Neural progenitor cell (in vitro differentiated cells): ENCODE measurements around the gene THYN1. TPM values are rescaled to one million over a fixed set of nuclear protein-coding genes. Genes with fewer than 3 reads are reported as not detected.

ENCODE experiments used
- DNase-seq: peaks from one replicate; pipeline ENCODE4 v3.0.0-alpha.2; 2016; ENCODE audit warnings: low spot score
- H2AFZ ChIP-seq: fragments of 200-600 bp; sonication (generic); replicated peaks from 2 replicates; pipeline ENCODE4 v1.6.1; 2016; ENCODE audit warnings: antibody characterized with exemption
- H3F3A ChIP-seq: fragments of 200-600 bp; sonication (generic); 2 replicates; pipeline ENCODE4 v1.6.1; 2016; ENCODE audit warnings: antibody characterized with exemption, low read depth
- H3K27ac ChIP-seq: fragments of 200-600 bp; sonication (generic); 2 replicates; pipeline ENCODE4 v1.5.1; 2016; ENCODE audit warnings: mild to moderate bottlenecking
- H3K27me3 ChIP-seq: fragments of 200-600 bp; sonication (generic); 2 replicates; pipeline ENCODE4 v1.6.1; 2016; ENCODE audit warnings: mild to moderate bottlenecking, moderate library complexity
- H3K36me3 ChIP-seq: fragments of 200-600 bp; sonication (generic); 2 replicates; pipeline ENCODE4 v1.5.1; 2016
- H3K4me1 ChIP-seq: fragments of 200-600 bp; sonication (generic); 2 replicates; pipeline ENCODE4 v1.6.1; 2016; ENCODE audit warnings: mixed run types
- H3K4me2 ChIP-seq: fragments of 200-600 bp; sonication (generic); 2 replicates; pipeline ENCODE4 v1.6.1; 2016
- H3K4me3 ChIP-seq: fragments of 200-600 bp; sonication (generic); 2 replicates; pipeline ENCODE4 v1.5.1; 2016
- H3K79me2 ChIP-seq: fragments of 200-600 bp; sonication (generic); 2 replicates; pipeline ENCODE4 v1.6.1; 2016; ENCODE audit warnings: low read depth
- H3K9ac ChIP-seq: fragments of 200-600 bp; sonication (generic); 2 replicates; pipeline ENCODE4 v1.6.1; 2016
- H3K9me3 ChIP-seq: fragments of 200-600 bp; sonication (generic); 2 replicates; pipeline ENCODE4 v1.5.1; 2016; ENCODE audit warnings: low read depth
- H4K20me1 ChIP-seq: fragments of 200-600 bp; sonication (generic); 2 replicates; pipeline ENCODE4 v1.6.1; 2016; ENCODE audit warnings: low read depth
- H3K27ac Mint-ChIP-seq: 3 replicates; pipeline ENCODE4 v1.8.0; 2021; ENCODE audit warnings: mixed read lengths
- H3K27me3 Mint-ChIP-seq: 2 replicates; pipeline ENCODE4 v1.8.0; 2022; ENCODE audit warnings: low read depth, mild to moderate bottlenecking, inconsistent platforms, moderate library complexity, mixed read lengths; ENCODE audit not compliant: insufficient read depth
- H3K36me3 Mint-ChIP-seq: 3 replicates; pipeline ENCODE4 v1.8.0; 2021; ENCODE audit warnings: mixed read lengths
- H3K4me1 Mint-ChIP-seq: 3 replicates; pipeline ENCODE4 v1.8.0; 2021; ENCODE audit warnings: mixed read lengths
- H3K4me3 Mint-ChIP-seq: 3 replicates; pipeline ENCODE4 v1.8.0; 2021; ENCODE audit warnings: mild to moderate bottlenecking, moderate library complexity, mixed read lengths
- H3K9me3 Mint-ChIP-seq: 3 replicates; pipeline ENCODE4 v1.8.0; 2020; ENCODE audit warnings: mixed read lengths
- CTCF ChIP-seq: fragments of 200-600 bp; sonication (generic); IDR thresholded peaks from 2 replicates; pipeline ENCODE4 v1.5.1; 2017; ENCODE audit warnings: antibody characterized with exemption, mild to moderate bottlenecking
- EZH2 ChIP-seq: fragments of 200-600 bp; sonication (generic); IDR thresholded peaks from 2 replicates; pipeline ENCODE4 v1.6.1; 2017; ENCODE audit warnings: antibody characterized with exemption, mild to moderate bottlenecking, moderate library complexity
- EZH2phosphoT487 ChIP-seq: fragments of 200-600 bp; sonication (generic); IDR thresholded peaks from 2 replicates; pipeline ENCODE4 v1.6.1; 2017; ENCODE audit warnings: antibody characterized with exemption
- total RNA-seq: library from RNA; depleted of rRNA; stranded (reverse); fragments of >200 nt; gene quantifications from 2 replicates; pipeline ENCODE4 v1.2.3, GENCODE V29; 2015; ENCODE audit warnings: low replicate concordance

The THYN1 gene
- total RNA-seq, 1 donor from 2014 or later: 109 TPM

- no peak overlapping the region for H3K27ac ChIP-seq
- Mint-ChIP-seq H3K27me3 (peaks cover 2% of the 10 kb centered on the region), H3K4me3 (no peak overlapping the region), H3K36me3 (peaks cover 16% of the 10 kb centered on the region), H3K4me1 (peaks cover 17% of the 10 kb centered on the region), H3K27ac (no peak overlapping the region), H3K9me3 (no peaks in the 10 kb centered on the region)
- H3K36me3 ChIP-seq: no peaks in the 10 kb centered on the region
- peaks cover 6% of the 10 kb centered on the region for H4K20me1 ChIP-seq
- no peaks in the 10 kb centered on the region for H3K27me3 ChIP-seq
- no peak for TF ChIP-seq CTCF
- TF ChIP-seq EZH2: no peak
- TF ChIP-seq EZH2phosphoT487: no peak
- H3K4me2 ChIP-seq: no peak overlapping the region
- no peaks in the 10 kb centered on the region for H3F3A ChIP-seq
- no peak overlapping the region for H3K9ac ChIP-seq
- H3K9me3 ChIP-seq: no peaks in the 10 kb centered on the region
- no peak for DNase-seq
- no peak overlapping the region for H2AFZ ChIP-seq
- peaks cover 11% of the 10 kb centered on the region for H3K4me1 ChIP-seq
- no peak overlapping the region for H3K4me3 ChIP-seq
- H3K79me2 ChIP-seq: peaks cover 27% of the 10 kb centered on the region
Observed at GRCh38 chr11:134250246-134250645, 2.9 kb downstream of the THYN1 start.

GRCh38 chr11:134248910-134249480, 4.2 kb downstream of the THYN1 start:
- Histone ChIP-seq H3K79me2 (peaks cover 14% of the 10 kb centered on the region), H3K9me3 (no peaks in the 10 kb centered on the region), H3K27ac (no peak overlapping the region), H3F3A (no peaks in the 10 kb centered on the region), H2AFZ (no peak overlapping the region), H3K4me1 (peaks cover 6% of the 10 kb centered on the region), H4K20me1 (no peaks in the 10 kb centered on the region), H3K9ac (no peak overlapping the region), H3K4me3 (no peak overlapping the region), H3K27me3 (no peaks in the 10 kb centered on the region), H3K4me2 (no peak overlapping the region), H3K36me3 (no peaks in the 10 kb centered on the region)
- peaks cover 21% of the 10 kb centered on the region for H3K36me3 Mint-ChIP-seq
- H3K4me3 Mint-ChIP-seq: no peak overlapping the region
- no peak for TF ChIP-seq EZH2
- H3K27ac Mint-ChIP-seq: no peak overlapping the region
- H3K9me3 Mint-ChIP-seq: no peaks in the 10 kb centered on the region
- no peak for DNase-seq
- peaks cover 2% of the 10 kb centered on the region for H3K27me3 Mint-ChIP-seq
- peaks cover 11% of the 10 kb centered on the region for H3K4me1 Mint-ChIP-seq

GRCh38 chr11:134246678-134247077, 6.5 kb downstream of the THYN1 start:
- no peak overlapping the region for H3K4me3 Mint-ChIP-seq
- Histone ChIP-seq H4K20me1 (no peaks in the 10 kb centered on the region), H3K27me3 (no peaks in the 10 kb centered on the region), H3K9ac (no peak overlapping the region), H3K36me3 (no peaks in the 10 kb centered on the region), H3K9me3 (no peaks in the 10 kb centered on the region), H3K79me2 (peaks cover 1% of the 10 kb centered on the region), H3K4me1 (no peaks in the 10 kb centered on the region), H3K27ac (no peak overlapping the region), H3K4me3 (no peak overlapping the region), H3F3A (no peaks in the 10 kb centered on the region), H2AFZ (no peak overlapping the region), H3K4me2 (no peak overlapping the region)
- no peak for DNase-seq
- peaks cover 2% of the 10 kb centered on the region for H3K4me1 Mint-ChIP-seq
- TF ChIP-seq EZH2 (no peak), EZH2phosphoT487 (no peak), CTCF (no peak)
- H3K27me3 Mint-ChIP-seq: no peaks in the 10 kb centered on the region
- H3K27ac Mint-ChIP-seq: no peak overlapping the region
- no peaks in the 10 kb centered on the region for H3K9me3 Mint-ChIP-seq
- H3K36me3 Mint-ChIP-seq: peaks cover 30% of the 10 kb centered on the region

- no peaks in the 10 kb centered on the region for H3K4me1 Mint-ChIP-seq
- no peaks in the 10 kb centered on the region for H3K9me3 ChIP-seq
- no peak overlapping the region for H3K27ac Mint-ChIP-seq
- no peak overlapping the region for H3K27ac ChIP-seq
- H3K4me2 ChIP-seq: no peak overlapping the region
- H4K20me1 ChIP-seq: no peaks in the 10 kb centered on the region
- H2AFZ ChIP-seq: no peak overlapping the region
- H3K36me3 ChIP-seq: no peaks in the 10 kb centered on the region
- no peaks in the 10 kb centered on the region for H3K27me3 ChIP-seq
- H3K4me3 Mint-ChIP-seq: no peak overlapping the region
- H3K36me3 Mint-ChIP-seq: peaks cover 28% of the 10 kb centered on the region
- TF ChIP-seq CTCF (no peak), EZH2 (no peak), EZH2phosphoT487 (no peak)
- no peaks in the 10 kb centered on the region for H3K4me1 ChIP-seq
- H3K27me3 Mint-ChIP-seq: no peaks in the 10 kb centered on the region
- no peaks in the 10 kb centered on the region for H3F3A ChIP-seq
- H3K9me3 Mint-ChIP-seq: no peaks in the 10 kb centered on the region
- no peak overlapping the region for H3K4me3 ChIP-seq
- H3K9ac ChIP-seq: no peak overlapping the region
- no peaks in the 10 kb centered on the region for H3K79me2 ChIP-seq
- no peak for DNase-seq
Observed at GRCh38 chr11:134246100-134246499, 7.1 kb downstream of the THYN1 start.
